K562 (cell line): Measurements from ENCODE around the gene PACSIN3. TPM values are rescaled to one million over a fixed set of nuclear protein-coding genes. Genes with fewer than 3 reads are reported as not detected.

Source experiments
- ATAC-seq: fragments of 200-7000 bp; cut with Tn5 transposase; 3 replicates; pipeline ENCODE4 v1.9.1; 2020; ENCODE audit warnings: moderate library complexity
- BruUV-seq: library from RNA; stranded (reverse); fragments of 400-500 nt; replicated peaks from 2 replicates; lab custom pipeline; 2021; lab: Mats Ljungman, UMichigan
- CTCF ChIA-PET: fragments of 300-600 bp; formaldehyde crosslinking; extraction: SDS; loops from one replicate; lab custom pipeline; 2021; ENCODE audit warnings: low intra/inter-chr PET ratio; lab: Yijun Ruan, JAX
- POLR2A ChIA-PET: fragments of 300-600, 350-650 bp; sonication (Branson Sonifier 250); formaldehyde crosslinking; extraction: SDS; loops from one replicate; lab custom pipeline; 2021; ENCODE audit warnings: antibody characterized with exemption, inconsistent platforms; lab: Yijun Ruan, JAX
- DNase-seq, 4 experiments: peaks; one replicate each; pipeline versions ENCODE4 v3.0.0 to v3.0.0-alpha.2; 2011 to 2018; ENCODE audit warnings: low spot score in 3 of 4, mixed read lengths in 3 of 4; ENCODE audit errors: extremely low read depth in 1 of 4
- FAIRE-seq: peaks from 2 replicates; lab custom pipeline; 2011; peaks lifted over from hg19 to GRCh38; lab: Jason Lieb, UNC
- H2AFZ ChIP-seq: 2 replicates; pipeline ENCODE4 v1.6.0; 2011; ENCODE audit warnings: low read depth, low read length, control low read depth, inconsistent platforms
- H3K27ac ChIP-seq: fragments of 200-600 bp; 3 replicates; pipeline ENCODE4 v1.8.0; 2011; ENCODE audit warnings: low read depth, mild to moderate bottlenecking, control low read depth, inconsistent platforms, low read length, moderate library complexity, mixed read lengths; ENCODE audit errors: extremely low read depth
- H3K27me3 ChIP-seq, 2 experiments: fragments of 300-600 bp in 1 of 2; 2 replicates in 1 of 2; 3 replicates in 1 of 2; pipeline versions ENCODE4 v1.6.0 to v1.8.0; 2011; ENCODE audit warnings: inconsistent platforms in 2 of 2, low read length in 2 of 2, mild to moderate bottlenecking in 1 of 2, mixed read lengths in 1 of 2, moderate library complexity in 1 of 2; ENCODE audit not compliant: control insufficient read depth in 2 of 2, insufficient read depth in 2 of 2
- H3K36me3 ChIP-seq: fragments of 300-600 bp; 3 replicates; pipeline ENCODE4 v1.8.0; 2011; ENCODE audit warnings: mild to moderate bottlenecking, low read length, inconsistent platforms; ENCODE audit not compliant: control insufficient read depth, insufficient read depth
- H3K4me1 ChIP-seq, 2 experiments: fragments of 200-600 bp in 1 of 2; replicated peaks in 1 of 2; 2 replicates in 1 of 2; 3 replicates in 1 of 2; pipeline versions ENCODE4 v1.5.1 to v1.8.0; 2011; ENCODE audit warnings: inconsistent platforms in 2 of 2, low read length in 2 of 2, mild to moderate bottlenecking in 1 of 2, mixed read lengths in 1 of 2, moderate library complexity in 1 of 2; ENCODE audit not compliant: control insufficient read depth in 2 of 2, insufficient read depth in 2 of 2
- H3K4me2 ChIP-seq: 2 replicates; pipeline ENCODE4 v1.6.1; 2011; ENCODE audit warnings: low read length, control low read depth, inconsistent platforms, mixed read lengths; ENCODE audit not compliant: insufficient read depth
- H3K4me3 ChIP-seq: fragments of 200-600 bp; sonication (generic), shearing (Covaris generic); 2 replicates; pipeline ENCODE4 v1.5.1; 2016; ENCODE audit warnings: control low read depth, inconsistent platforms
- H3K79me2 ChIP-seq: fragments of 200-600 bp; 3 replicates; pipeline ENCODE4 v1.8.0; 2011; ENCODE audit warnings: low read length, inconsistent platforms; ENCODE audit not compliant: control insufficient read depth, insufficient read depth
- H3K9ac ChIP-seq, 2 experiments: 2 replicates each; pipeline versions ENCODE4 v1.6.0 to v1.6.1; 2011; ENCODE audit warnings: low read depth in 2 of 2, low read length in 2 of 2, control low read depth in 1 of 2, inconsistent platforms in 1 of 2, mild to moderate bottlenecking in 1 of 2, mixed read lengths in 1 of 2; ENCODE audit not compliant: insufficient read depth in 1 of 2
- H3K9me1 ChIP-seq: one replicate; pipeline ENCODE4 v1.6.0; 2011; ENCODE audit warnings: inconsistent platforms, mild to moderate bottlenecking, low read length, moderate library complexity; ENCODE audit not compliant: control insufficient read depth, insufficient read depth
- H3K9me3 ChIP-seq: replicated peaks from 2 replicates; pipeline ENCODE4 v1.5.1; 2011; ENCODE audit warnings: low read depth, low read length, inconsistent platforms; ENCODE audit not compliant: control insufficient read depth, insufficient read depth
- H4K20me1 ChIP-seq: replicated peaks from 2 replicates; pipeline ENCODE4 v1.6.1; 2011; ENCODE audit warnings: low read length, inconsistent platforms, mixed read lengths; ENCODE audit not compliant: control insufficient read depth, insufficient read depth
- ARID1B ChIP-seq: fragments of 450-650 bp; IDR thresholded peaks from 2 replicates; pipeline ENCODE4 v1.6.1; 2016; ENCODE audit warnings: antibody characterized with exemption, mild to moderate bottlenecking, inconsistent platforms
- CBX1 ChIP-seq: sonication (generic); IDR thresholded peaks from 2 replicates; pipeline ENCODE4 v1.6.1; 2016; ENCODE audit warnings: antibody characterized with exemption, low read depth, mild to moderate bottlenecking
- HEY1 ChIP-seq: fragments of 250-450 bp; sonication (Bioruptor Pico); IDR thresholded peaks from 2 replicates; pipeline ENCODE4 v1.5.0; 2020; ENCODE audit warnings: mild to moderate bottlenecking, moderate library complexity, borderline replicate concordance
- NR2C2 ChIP-seq, 2 experiments: fragments of 200-800 bp in 1 of 2; sonication (Bioruptor generic) in 1 of 2; sonication (generic) in 1 of 2; formaldehyde crosslinking in 1 of 2; IDR thresholded peaks; 2 replicates each; pipeline versions ENCODE4 v1.6.1 to v1.8.0; 2016 to 2022; ENCODE audit warnings: mild to moderate bottlenecking in 1 of 2, missing compliant biosample characterization in 1 of 2, missing genetic modification characterization in 1 of 2, missing genetic modification reagents in 1 of 2
- SIX5 ChIP-seq, 2 experiments: IDR thresholded peaks; 2 replicates each; pipeline ENCODE4 v1.6.1; 2011; ENCODE audit warnings: low read length in 2 of 2, borderline replicate concordance in 1 of 2, low read depth in 1 of 2, mild to moderate bottlenecking in 1 of 2, moderate library complexity in 1 of 2; ENCODE audit not compliant: insufficient read depth in 1 of 2
- SRSF3 ChIP-seq: fragments of 200-400 bp; formaldehyde crosslinking; IDR thresholded peaks from 2 replicates; pipeline ENCODE4 v1.6.1; 2016; ENCODE audit warnings: mild to moderate bottlenecking, low read length, moderate library complexity; ENCODE audit not compliant: insufficient read depth
- STAT5A ChIP-seq: IDR thresholded peaks from 2 replicates; pipeline ENCODE4 v1.6.1; 2012; ENCODE audit warnings: low read length, inconsistent platforms, borderline replicate concordance
- SUPT5H ChIP-seq: fragments of 450-650 bp; IDR thresholded peaks from 2 replicates; pipeline ENCODE4 v1.6.1; 2016
- TAF7 ChIP-seq: fragments of 450-650 bp; IDR thresholded peaks from 2 replicates; pipeline ENCODE4 v1.6.1; 2016; ENCODE audit warnings: missing genetic modification characterization, missing compliant biosample characterization
- TCFL5 ChIP-seq: fragments of 250-450 bp; sonication (Bioruptor Pico); conservative IDR thresholded peaks from 2 replicates; pipeline ENCODE4 v1.6.1; 2021; ENCODE audit warnings: mild to moderate bottlenecking, moderate library complexity, matching md5 sums
- THAP7 ChIP-seq: fragments of 250-450 bp; sonication (Bioruptor Pico); IDR thresholded peaks from 2 replicates; pipeline ENCODE4 v1.5.0; 2021
- ZNF695 ChIP-seq: fragments of 450-650 bp; formaldehyde crosslinking; IDR thresholded peaks from 2 replicates; pipeline ENCODE4 v1.4.0; 2020; ENCODE audit warnings: mild to moderate bottlenecking, moderate library complexity
- ZNF778 ChIP-seq: fragments of 450-650 bp; formaldehyde crosslinking; IDR thresholded peaks from 2 replicates; pipeline ENCODE4 v1.4.0; 2020; ENCODE audit warnings: mild to moderate bottlenecking, moderate library complexity
- WGBS: fragments of 100-300 bp; shearing (Covaris generic); methylation state at CpG from one replicate; pipeline ENCODE4 v1.1.6; 2016; ENCODE audit warnings: low coverage, mixed read lengths; ENCODE audit not compliant: insufficient coverage; ENCODE audit errors: missing lambda C conversion rate; 5-methylcytosine and 5-hydroxymethylcytosine counted together
- in situ Hi-C: fragments of 300-500 bp; cut with MboI; formaldehyde crosslinking; loops from 4 replicates; pipeline ENCODE4 v1.15.0; 2018; ENCODE audit warnings: inconsistent platforms, mixed read lengths
- intact Hi-C: fragments of 100-400 bp; cut with micrococcal nuclease; formaldehyde crosslinking; loops from 2 replicates; pipeline ENCODE4 v1.14.2; 2022
- polyA plus RNA-seq, 8 experiments: library from polyadenylated mRNA; depleted of rRNA in 4 of 8; stranded (reverse) in 5 of 8; unstranded in 3 of 8; fragments of >200 nt; fragmentation: Nextera tagmentation in 2 of 8; fragmentation: Illumina TruSeq in 1 of 8; extraction: Ambion mirVana in 2 of 8; extraction: Trizol in 1 of 8; gene quantifications; 2 replicates each; pipeline versions ENCODE4 v1.2.1 to v1.2.3, GENCODE V29; 2011 to 2014; ENCODE audit warnings: inconsistent platforms in 1 of 8, missing spikeins in 1 of 8
- total RNA-seq, 7 experiments: library from RNA; depleted of rRNA in 6 of 7; stranded (reverse); fragments of >200 nt in 6 of 7; fragmentation: Illumina TruSeq in 2 of 7; extraction: Trizol in 2 of 7; gene quantifications; 2 replicates each; pipeline versions ENCODE4 v1.2.1 to v1.2.3, GENCODE V29; 2011 to 2021; ENCODE audit warnings: low replicate concordance in 1 of 7
- TF ChIP-seq, protein P1 (sequence below): fragments of 250-450 bp; sonication (Bioruptor Pico); IDR thresholded peaks from 2 replicates; pipeline ENCODE4 v1.5.0; 2021; ENCODE audit warnings: mild to moderate bottlenecking, borderline replicate concordance
- TF ChIP-seq, protein P2 (sequence below): fragments of 250-450 bp; sonication (Bioruptor Pico); IDR thresholded peaks from 2 replicates; pipeline ENCODE4 v1.4.0; 2020; ENCODE audit warnings: mild to moderate bottlenecking, moderate library complexity, borderline replicate concordance

PACSIN3 gene
- total and polyA plus RNA-seq, 9 of the 15 experiments (the other 6 are each of a cell fraction or from before 2014, with no cell fraction given) = 0.13 to 18.1 (median 7.1) TPM

- POLR2A ChIA-PET = interaction anchor here (0.7 to 1.3 kb wide), 6 partner anchors 9 to 186 kb away, joined by 3 to 5 read pairs (median 3); no protein-coding TSS in a partner anchor
- intact Hi-C loops = no loop called here
- H3K27ac ChIP-seq = no peak overlapping the region
- no peaks in the 10 kb centered on the region for H3K36me3 ChIP-seq
- FAIRE-seq = no peak
- no peak overlapping the region for H2AFZ ChIP-seq
- H3K79me2 ChIP-seq = no peaks in the 10 kb centered on the region
- WGBS = 16% methylated on average over 2 of the region's 2 CpGs
- BruUV-seq = no TSS peak
- DNase-seq = no peak
- H4K20me1 ChIP-seq = no peaks in the 10 kb centered on the region; the same call in 1 of the 2 replicates
- H3K9me3 ChIP-seq = no peaks in the 10 kb centered on the region
- H3K4me3 ChIP-seq = no peak overlapping the region
- in situ Hi-C loops = loop anchor here (10.0 kb wide), 1 partner anchor 386 kb away; no protein-coding TSS in a partner anchor
- no peaks in the 10 kb centered on the region for H3K9me1 ChIP-seq
- H3K9ac ChIP-seq = no peak overlapping the region
- CTCF ChIA-PET = no interaction called here
- H3K4me1 ChIP-seq = peaks cover 0 to 6% of the 10 kb centered on the region in 2 experiments; a peak in 2 of 5 replicates
- H3K4me2 ChIP-seq = no peak overlapping the region
- ATAC-seq = no peak
- H3K27me3 ChIP-seq = no peaks in the 10 kb centered on the region; a peak in 1 of 5 replicates
- TF ChIP-seq THAP7 (CRISPR knock-in tag) (no peak), SRSF3 (no peak), CBX1 (no peak), ARID1B (no peak), HEY1 (CRISPR knock-in tag) (no peak), ZNF695 (CRISPR knock-in tag) (no peak), STAT5A (no peak), NR2C2 (CRISPR knock-in tag; IDR thresholded peaks at IDR 0.05) (no peak), NR2C2 (tag; IDR thresholded peaks at IDR 0.05) (no peak), SUPT5H (no peak), SIX5 (IDR thresholded peaks at IDR 0.05; ENCODE audit: borderline replicate concordance in 1 of 2, insufficient read depth in 1 of 2, low read depth in 1 of 2, low read length in 2 of 2) (no peak), TCFL5 (CRISPR knock-in tag) (no peak), TAF7 (no peak), ZNF778 (no peak)
- TF ChIP-seq, protein P1, sequence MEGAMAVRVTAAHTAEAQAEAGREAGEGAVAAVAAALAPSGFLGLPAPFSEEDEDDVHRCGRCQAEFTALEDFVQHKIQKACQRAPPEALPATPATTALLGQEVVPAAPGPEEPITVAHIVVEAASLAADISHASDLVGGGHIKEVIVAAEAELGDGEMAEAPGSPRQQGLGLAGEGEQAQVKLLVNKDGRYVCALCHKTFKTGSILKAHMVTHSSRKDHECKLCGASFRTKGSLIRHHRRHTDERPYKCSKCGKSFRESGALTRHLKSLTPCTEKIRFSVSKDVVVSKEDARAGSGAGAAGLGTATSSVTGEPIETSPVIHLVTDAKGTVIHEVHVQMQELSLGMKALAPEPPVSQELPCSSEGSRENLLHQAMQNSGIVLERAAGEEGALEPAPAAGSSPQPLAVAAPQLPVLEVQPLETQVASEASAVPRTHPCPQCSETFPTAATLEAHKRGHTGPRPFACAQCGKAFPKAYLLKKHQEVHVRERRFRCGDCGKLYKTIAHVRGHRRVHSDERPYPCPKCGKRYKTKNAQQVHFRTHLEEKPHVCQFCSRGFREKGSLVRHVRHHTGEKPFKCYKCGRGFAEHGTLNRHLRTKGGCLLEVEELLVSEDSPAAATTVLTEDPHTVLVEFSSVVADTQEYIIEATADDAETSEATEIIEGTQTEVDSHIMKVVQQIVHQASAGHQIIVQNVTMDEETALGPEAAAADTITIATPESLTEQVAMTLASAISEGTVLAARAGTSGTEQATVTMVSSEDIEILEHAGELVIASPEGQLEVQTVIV (CRISPR knock-in tag) = no peak
- TF ChIP-seq, protein P2, sequence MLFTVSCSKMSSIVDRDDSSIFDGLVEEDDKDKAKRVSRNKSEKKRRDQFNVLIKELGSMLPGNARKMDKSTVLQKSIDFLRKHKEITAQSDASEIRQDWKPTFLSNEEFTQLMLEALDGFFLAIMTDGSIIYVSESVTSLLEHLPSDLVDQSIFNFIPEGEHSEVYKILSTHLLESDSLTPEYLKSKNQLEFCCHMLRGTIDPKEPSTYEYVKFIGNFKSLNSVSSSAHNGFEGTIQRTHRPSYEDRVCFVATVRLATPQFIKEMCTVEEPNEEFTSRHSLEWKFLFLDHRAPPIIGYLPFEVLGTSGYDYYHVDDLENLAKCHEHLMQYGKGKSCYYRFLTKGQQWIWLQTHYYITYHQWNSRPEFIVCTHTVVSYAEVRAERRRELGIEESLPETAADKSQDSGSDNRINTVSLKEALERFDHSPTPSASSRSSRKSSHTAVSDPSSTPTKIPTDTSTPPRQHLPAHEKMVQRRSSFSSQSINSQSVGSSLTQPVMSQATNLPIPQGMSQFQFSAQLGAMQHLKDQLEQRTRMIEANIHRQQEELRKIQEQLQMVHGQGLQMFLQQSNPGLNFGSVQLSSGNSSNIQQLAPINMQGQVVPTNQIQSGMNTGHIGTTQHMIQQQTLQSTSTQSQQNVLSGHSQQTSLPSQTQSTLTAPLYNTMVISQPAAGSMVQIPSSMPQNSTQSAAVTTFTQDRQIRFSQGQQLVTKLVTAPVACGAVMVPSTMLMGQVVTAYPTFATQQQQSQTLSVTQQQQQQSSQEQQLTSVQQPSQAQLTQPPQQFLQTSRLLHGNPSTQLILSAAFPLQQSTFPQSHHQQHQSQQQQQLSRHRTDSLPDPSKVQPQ (CRISPR knock-in tag) = no peak
These were observed 55.1 kb downstream of the PACSIN3 start for GRCh38 chr11:47131136-47131535.
